H1 (cell line): ENCODE measurements around the gene SCARB1. TPM values are rescaled to one million over a fixed set of nuclear protein-coding genes. Genes with fewer than 3 reads are reported as not detected.

Experiments
- CTCF ChIA-PET: fragments of 300-600 bp; sonication (Branson Sonifier 250); formaldehyde crosslinking; loops from one replicate; lab custom pipeline; 2021; ENCODE audit not compliant: partially characterized antibody; lab: Charles Lee
- POLR2A ChIA-PET: fragments of 300-600 bp; sonication (Branson Sonifier 250); formaldehyde crosslinking; loops from one replicate; lab custom pipeline; 2021; ENCODE audit warnings: inconsistent platforms; ENCODE audit not compliant: partially characterized antibody; lab: Charles Lee
- DNase-seq, 2 experiments: peaks; one replicate each; pipeline versions ENCODE4 v3.0.0 to v3.0.0-alpha.2; 2010 to 2022; ENCODE audit warnings: low spot score in 2 of 2, low read depth in 1 of 2, mixed read lengths in 1 of 2
- FAIRE-seq: peaks from 2 replicates; lab custom pipeline; 2011; peaks lifted over from hg19 to GRCh38; lab: Jason Lieb, UNC
- H2AFZ ChIP-seq: 2 replicates; pipeline ENCODE4 v1.8.1; 2012; ENCODE audit warnings: low read length, inconsistent platforms
- H2AK5ac ChIP-seq: 2 replicates; pipeline ENCODE4 v1.6.1; 2013; ENCODE audit warnings: low read depth, low read length
- H2BK120ac ChIP-seq: replicated peaks from 2 replicates; pipeline ENCODE3; 2013; ENCODE audit warnings: low read depth, low read length, inconsistent platforms
- H2BK12ac ChIP-seq: 2 replicates; pipeline ENCODE4 v1.6.1; 2013; ENCODE audit warnings: low read depth, low read length
- H2BK15ac ChIP-seq: 2 replicates; pipeline ENCODE4 v1.6.1; 2013; ENCODE audit warnings: low read length
- H2BK20ac ChIP-seq: 2 replicates; pipeline ENCODE4 v1.6.1; 2013; ENCODE audit warnings: low read length
- H2BK5ac ChIP-seq: 2 replicates; pipeline ENCODE4 v1.6.1; 2013; ENCODE audit warnings: low read depth, low read length
- H3K14ac ChIP-seq: 2 replicates; pipeline ENCODE4 v1.6.1; 2013; ENCODE audit warnings: inconsistent platforms; ENCODE audit not compliant: insufficient read length
- H3K18ac ChIP-seq: 2 replicates; pipeline ENCODE4 v1.6.1; 2013; ENCODE audit warnings: low read length; ENCODE audit errors: extremely low read depth
- H3K23ac ChIP-seq: 2 replicates; pipeline ENCODE4 v1.6.1; 2013; ENCODE audit warnings: inconsistent platforms; ENCODE audit not compliant: insufficient read length
- H3K23me2 ChIP-seq: 2 replicates; pipeline ENCODE4 v1.6.1; 2013; ENCODE audit warnings: low read depth, low read length
- H3K27ac ChIP-seq: 2 replicates; pipeline ENCODE4 v1.6.1; 2011; ENCODE audit warnings: low read depth, low read length, inconsistent platforms
- H3K27me3 ChIP-seq, 4 experiments: replicated peaks in 1 of 4; 1 replicate in 1 of 4; 2 replicates in 3 of 4; pipeline versions ENCODE4 v1.6.1 to v1.8.1; 2011 to 2013; ENCODE audit warnings: low read length in 3 of 4, mild to moderate bottlenecking in 3 of 4, inconsistent platforms in 2 of 4, mixed read lengths in 2 of 4, moderate library complexity in 1 of 4; ENCODE audit not compliant: control insufficient read depth in 3 of 4, insufficient read depth in 3 of 4; ENCODE audit errors: extremely low read depth in 1 of 4
- H3K36me3 ChIP-seq, 4 experiments: 2 replicates each; pipeline versions ENCODE4 v1.6.1 to v1.8.1; 2011 to 2013; ENCODE audit warnings: mild to moderate bottlenecking in 4 of 4, low read length in 3 of 4, moderate library complexity in 2 of 4, control low read depth in 1 of 4, inconsistent platforms in 1 of 4; ENCODE audit not compliant: insufficient read depth in 4 of 4, control insufficient read depth in 2 of 4
- H3K4ac ChIP-seq: replicated peaks from 2 replicates; pipeline ENCODE3; 2013; ENCODE audit warnings: low read length, low read depth, mixed read lengths, inconsistent platforms; ENCODE audit not compliant: insufficient read length
- H3K4me1 ChIP-seq, 4 experiments: replicated peaks in 1 of 4; 1 replicate in 1 of 4; 2 replicates in 3 of 4; pipeline versions ENCODE4 v1.6.1 to v1.8.1; 2011 to 2013; ENCODE audit warnings: low read length in 3 of 4, inconsistent platforms in 2 of 4, mixed read lengths in 1 of 4; ENCODE audit not compliant: insufficient read depth in 4 of 4, control insufficient read depth in 3 of 4
- H3K4me2 ChIP-seq, 2 experiments: 2 replicates each; pipeline versions ENCODE4 v1.6.1 to v1.8.1; 2011 to 2013; ENCODE audit warnings: low read depth in 2 of 2, low read length in 2 of 2, control low read depth in 1 of 2, inconsistent platforms in 1 of 2, mild to moderate bottlenecking in 1 of 2; ENCODE audit not compliant: insufficient read depth in 1 of 2
- H3K4me3 ChIP-seq, 4 experiments: fragments of 200-600, 300-600 bp in 1 of 4; sonication (generic), shearing (Covaris generic), sonication (Bioruptor Twin) in 1 of 4; 2 replicates each; pipeline versions ENCODE4 v1.5.1 to v1.8.1; 2011 to 2016; ENCODE audit warnings: low read length in 4 of 4, low read depth in 3 of 4, control low read depth in 2 of 4, inconsistent platforms in 2 of 4, mild to moderate bottlenecking in 2 of 4, mixed read lengths in 1 of 4, moderate library complexity in 1 of 4; ENCODE audit not compliant: insufficient read depth in 2 of 4; ENCODE audit errors: extremely low read depth in 1 of 4
- H3K56ac ChIP-seq: replicated peaks from 2 replicates; pipeline ENCODE3; 2013; ENCODE audit warnings: low read depth, mild to moderate bottlenecking, mixed read lengths, low read length, inconsistent platforms; ENCODE audit not compliant: insufficient read length
- H3K79me1 ChIP-seq: 2 replicates; pipeline ENCODE4 v1.6.1; 2013; ENCODE audit warnings: low read depth, low read length, control low read depth
- H3K79me2 ChIP-seq, 2 experiments: 2 replicates each; pipeline versions ENCODE4 v1.6.1 to v1.8.1; 2012 to 2013; ENCODE audit warnings: low read length in 2 of 2, mild to moderate bottlenecking in 2 of 2, inconsistent platforms in 1 of 2; ENCODE audit not compliant: insufficient read depth in 2 of 2, control insufficient read depth in 1 of 2
- H3K9ac ChIP-seq, 4 experiments: replicated peaks in 1 of 4; 1 replicate in 1 of 4; 2 replicates in 3 of 4; pipeline versions ENCODE4 v1.6.1 to v1.8.1; 2011 to 2013; ENCODE audit warnings: low read depth in 3 of 4, low read length in 3 of 4, control low read depth in 2 of 4, mild to moderate bottlenecking in 2 of 4, moderate library complexity in 2 of 4, inconsistent platforms in 1 of 4; ENCODE audit errors: extremely low read depth in 1 of 4
- H3K9me3 ChIP-seq, 2 experiments: 2 replicates each; pipeline versions ENCODE4 v1.6.1 to v1.8.1; 2012 to 2013; ENCODE audit warnings: mild to moderate bottlenecking in 2 of 2, moderate library complexity in 2 of 2, control low read depth in 1 of 2, inconsistent platforms in 1 of 2, low read depth in 1 of 2, low read length in 1 of 2, mixed read lengths in 1 of 2; ENCODE audit not compliant: insufficient read depth in 2 of 2
- H4K20me1 ChIP-seq, 2 experiments: replicated peaks in 1 of 2; 2 replicates each; pipeline versions ENCODE3 to v1.8.1; 2011 to 2013; ENCODE audit warnings: inconsistent platforms in 2 of 2, low read length in 2 of 2, mild to moderate bottlenecking in 1 of 2; ENCODE audit not compliant: insufficient read depth in 2 of 2, control insufficient read depth in 1 of 2
- H4K5ac ChIP-seq: 2 replicates; pipeline ENCODE4 v1.6.1; 2013; ENCODE audit warnings: low read length, low read depth, mixed read lengths, inconsistent platforms; ENCODE audit not compliant: insufficient read length
- H4K8ac ChIP-seq: 2 replicates; pipeline ENCODE4 v1.8.0; 2013; ENCODE audit warnings: mild to moderate bottlenecking, moderate library complexity, low read length, inconsistent platforms; ENCODE audit not compliant: insufficient read depth; ENCODE audit errors: extremely low read depth
- H4K91ac ChIP-seq: replicated peaks from 2 replicates; pipeline ENCODE3; 2013; ENCODE audit warnings: low read length, mixed read lengths, inconsistent platforms; ENCODE audit not compliant: insufficient read length
- EP300 ChIP-seq, 2 experiments: IDR thresholded peaks; 1 replicate in 1 of 2; 2 replicates in 1 of 2; pipeline ENCODE4 v1.6.1; 2011 to 2012; ENCODE audit warnings: low read depth in 2 of 2, low read length in 2 of 2, mild to moderate bottlenecking in 2 of 2, borderline replicate concordance in 1 of 2, inconsistent platforms in 1 of 2, moderate library complexity in 1 of 2
- KDM1A ChIP-seq: fragments of 200-600, 300-600 bp; sonication (generic); IDR thresholded peaks from 2 replicates; pipeline ENCODE4 v1.7.1; 2016; ENCODE audit warnings: mild to moderate bottlenecking, low read length, borderline replicate concordance
- whole genome bisulfite sequencing, 2 experiments: shearing (Covaris generic) in 1 of 2; methylation state at CpG; one replicate each; pipeline versions ENCODE4 v1.1.6 to v1.1.7; 2013 to 2015; ENCODE audit warnings: low lambda C conversion rate in 2 of 2, mixed read lengths in 2 of 2, inconsistent platforms in 1 of 2, low coverage in 1 of 2, missing lambda C conversion rate in 1 of 2; ENCODE audit not compliant: insufficient replicate concordance in 2 of 2, insufficient coverage in 1 of 2, insufficient read length in 1 of 2; ENCODE audit errors: extremely low coverage in 1 of 2, missing lambda C conversion rate in 1 of 2; 5-methylcytosine and 5-hydroxymethylcytosine counted together
- polyA plus RNA-seq, 7 experiments: library from polyadenylated mRNA; depleted of rRNA in 3 of 7; stranded (reverse) in 5 of 7; unstranded in 2 of 7; fragments of >200 nt in 5 of 7; fragments of 200-250 nt in 2 of 7; gene quantifications; 1 replicate in 5 of 7; 2 replicates in 1 of 7; 4 replicates in 1 of 7; pipeline versions ENCODE4 v1.2.1 to v1.2.3, GENCODE V29; 2011 to 2013; ENCODE audit warnings: missing spikeins in 2 of 7, mixed read lengths in 2 of 7
- total RNA-seq: library from RNA; stranded (reverse); fragmentation: NEBNext Ultra II Directional; extraction: Animal tissue kit (Norgen Biotek cat#: 25700); gene quantifications from 2 replicates; pipeline ENCODE4 v1.2.1, GENCODE V29; 2021

Gene SCARB1
- total and polyA plus RNA-seq, 2 of the 8 experiments (the other 6 are each of a cell fraction or from before 2014, with no cell fraction given) = 45.3 to 57.1 TPM

DNA sequence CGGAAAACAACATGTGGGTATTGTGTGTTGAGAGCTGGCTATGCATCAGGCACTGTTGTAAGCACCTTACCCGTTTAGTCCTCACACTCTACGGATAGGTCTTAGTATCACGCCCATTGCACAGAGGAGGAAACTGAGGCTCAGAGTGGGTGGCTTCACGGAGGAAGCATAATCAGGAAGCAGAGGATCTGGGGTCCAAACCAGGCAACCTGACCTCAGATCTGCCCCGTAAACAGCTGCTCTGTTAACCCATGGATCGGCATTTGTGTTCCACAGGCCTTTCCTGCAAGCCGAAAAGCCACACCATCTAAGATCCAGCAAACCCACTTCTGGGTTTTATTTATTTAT, 107.9 kb downstream of the SCARB1 start:
- Histone ChIP-seq H3K18ac (peak overlapping the region; percentile 2; the same call in 1 of the 2 replicates), H2BK12ac (peak overlapping the region; percentile 7; the same call in 1 of the 2 replicates), H2AFZ (no peak overlapping the region), H3K23me2 (no peaks in the 10 kb centered on the region), H3K14ac (no peak overlapping the region), H3K4me3 (no peak overlapping the region), H3K4me2 (no peak overlapping the region), H4K91ac (no peak overlapping the region), H3K27me3 (peaks cover 0 to 2% (median 0%) of the 10 kb centered on the region in 4 experiments; a peak in 2 of 7 replicates), H3K56ac (no peak overlapping the region), H3K79me2 (no peaks in the 10 kb centered on the region), H2BK15ac (no peak overlapping the region), H4K8ac (no peak overlapping the region), H2BK120ac (no peak overlapping the region), H4K5ac (no peak overlapping the region), H2BK5ac (peak overlapping the region; percentile 27; the same call in 1 of the 2 replicates), H3K27ac (no peak overlapping the region), H3K36me3 (no peaks in the 10 kb centered on the region), H2BK20ac (no peak overlapping the region), H3K4me1 (peaks cover 0 to 16% (median 9%) of the 10 kb centered on the region in 4 experiments; a peak in 6 of 7 replicates), H3K9ac (no peak overlapping the region), H3K23ac (no peak overlapping the region), H3K79me1 (no peaks in the 10 kb centered on the region), H2AK5ac (no peak overlapping the region), H3K9me3 (peaks cover 2 to 5% of the 10 kb centered on the region in 2 experiments; a peak in 2 of 4 replicates), H4K20me1 (no peaks in the 10 kb centered on the region), H3K4ac (no peak overlapping the region)
- FAIRE-seq (no peak), DNase-seq (no peak)
- POLR2A ChIA-PET = interaction anchor here (0.9 to 1.4 kb wide), 6 partner anchors 9 to 361 kb away, joined by 3 to 4 read pairs (median 3); no protein-coding TSS in a partner anchor
- CTCF ChIA-PET = interaction anchor here (0.8 to 10.9 kb wide), 9 partner anchors 8 to 434 kb away, joined by 3 to 146 read pairs (median 3); no protein-coding TSS in a partner anchor
- peak; percentile 66; the same call in 1 of the 2 replicates for TF ChIP-seq KDM1A
- no peak for TF ChIP-seq EP300 (IDR thresholded peaks at IDR 0.05; ENCODE audit: borderline replicate concordance in 1 of 2, low read depth in 2 of 2, low read length in 2 of 2)
- 89% methylated on average over 8 of the region's 8 CpGs; no CpG with 5 or more reads in 1 of the 2 experiments for WGBS, 2 experiments
